ENCODE data around the gene TTLL7. TPM values are rescaled to one million over a fixed set of nuclear protein-coding genes. Genes with fewer than 3 reads are reported as not detected.

Gene TTLL7
- total RNA-seq (2022; extraction: Qiagen RNA extraction; ENCODE audit: low read depth) = 1.6 to 2.9 TPM (median 2.3 TPM) in 5 replicates

GRCh38 chr1:83998498-83999315 is at the start of gene TTLL7:
TSS of gene TTLL7 (minus strand) at chr1:83999132. CDS start at chr1:83952211, 46,921 bp downstream.

Other genes with a start within 250 kb of the TTLL7 start
- 7.3 to 9.7 TPM (median 7.9 TPM) in 5 replicates for gene PRKACB, start 145.1 kb upstream of the TTLL7 start, total RNA-seq (2022; extraction: Qiagen RNA extraction; ENCODE audit: low read depth)

All from A549 treated with CpdA at 1 μM for 4 hours (cell line).